ENCODE results near the gene PPP1R11. TPM values are rescaled to one million over a fixed set of nuclear protein-coding genes. Genes with fewer than 3 reads are reported as not detected.

PPP1R11 gene
- total RNA-seq, 1 experiment from 2014 or later, result 23.8 TPM

- Histone ChIP-seq H3K23me2 (ENCODE audit: insufficient read length, low read depth, low read length, poor library complexity, severe bottlenecking) (no peaks in the 10 kb centered on the region), H2BK15ac (ENCODE audit: low read depth, low read length) (no peak overlapping the region), H3K27me3 (ENCODE audit: insufficient read depth, low read length) (no peaks in the 10 kb centered on the region), H3K18ac (ENCODE audit: insufficient read length, low read depth, low read length) (no peak overlapping the region), H3K23ac (ENCODE audit: insufficient read length, low read depth, low read length) (no peak overlapping the region), H2BK120ac (ENCODE audit: low read depth, low read length, poor library complexity, severe bottlenecking) (no peak overlapping the region), H2AFZ (ENCODE audit: low read length) (no peak overlapping the region), H4K20me1 (ENCODE audit: control insufficient read depth, insufficient read depth, insufficient read length) (no peaks in the 10 kb centered on the region), H3T11ph (ENCODE audit: low read length) (no peak overlapping the region), H2BK5ac (ENCODE audit: insufficient read length, low read length) (no peak overlapping the region), H3K4ac (ENCODE audit: low read depth, low read length) (no peak overlapping the region), H2AK5ac (ENCODE audit: insufficient read length, low read length) (no peak overlapping the region), H3K56ac (ENCODE audit: insufficient read length, low read depth, low read length) (no peak overlapping the region), H3K4me1 (ENCODE audit: insufficient read depth, low read length) (no peaks in the 10 kb centered on the region), H3K9ac (ENCODE audit: extremely low read depth, insufficient read length, low read length) (no peak overlapping the region), H4K8ac (replicated peaks; ENCODE audit: insufficient read length, low read depth, low read length) (no peak overlapping the region), H4K91ac (ENCODE audit: insufficient read length, low read depth, low read length) (no peak overlapping the region), H3K79me1 (ENCODE audit: insufficient read depth, low read depth, low read length, poor library complexity, severe bottlenecking) (no peaks in the 10 kb centered on the region), H3K14ac (ENCODE audit: insufficient read depth, low read length) (no peak overlapping the region), H2BK12ac (ENCODE audit: insufficient read length, low read depth, low read length) (no peak overlapping the region), H3K27ac (ENCODE audit: insufficient read length, low read depth, low read length) (no peak overlapping the region), H4K5ac (ENCODE audit: insufficient read length, low read depth, low read length) (no peak overlapping the region), H3K79me2 (ENCODE audit: insufficient read depth, low read length) (no peaks in the 10 kb centered on the region), H2BK20ac (ENCODE audit: low read depth, low read length, poor library complexity, severe bottlenecking) (no peak overlapping the region), H3K4me2 (ENCODE audit: insufficient read depth, insufficient read length, low read length) (no peak overlapping the region), H3K9me3 (ENCODE audit: control insufficient read depth, low read depth, low read length) (no peaks in the 10 kb centered on the region)
- no peak overlapping the region for H3K4me3 Mint-ChIP-seq
- no peaks in the 10 kb centered on the region for H3K27me3 Mint-ChIP-seq (ENCODE audit: low read depth)
- no peaks in the 10 kb centered on the region for H3K9me3 Mint-ChIP-seq
- no CpG with 5 or more reads among the region's 2 CpGs for WGBS (ENCODE audit: extremely low coverage, insufficient read length, low lambda C conversion rate)
- no peaks in the 10 kb centered on the region for H3K36me3 Mint-ChIP-seq (ENCODE audit: insufficient read depth in 1 of 3, low read depth in 3 of 3)
- H3K4me1 Mint-ChIP-seq, result no peaks in the 10 kb centered on the region
- no peak for DNase-seq
- no peak overlapping the region for H3K27ac Mint-ChIP-seq
- no peak for TF ChIP-seq CTCF (conservative IDR thresholded peaks at IDR 0.05)
Observed at GRCh38 chr6:30019819-30020218, 47.2 kb upstream of the PPP1R11 start.
